Neuronal stem cell (in vitro differentiated cells): Measurements from ENCODE around the gene CELA2A.

Source experiments
- DNase-seq: peaks from one replicate; pipeline ENCODE4 v3.0.0-alpha.2; 2013; ENCODE audit warnings: low spot score
- H2AFZ ChIP-seq: one replicate; pipeline ENCODE4 v1.6.1; 2013; ENCODE audit warnings: mild to moderate bottlenecking, low read length, inconsistent platforms
- H2AK5ac ChIP-seq: 2 replicates; pipeline ENCODE4 v1.6.1; 2013; ENCODE audit warnings: low read depth, mild to moderate bottlenecking, inconsistent platforms, low read length, moderate library complexity, mixed read lengths
- H2BK120ac ChIP-seq: 2 replicates; pipeline ENCODE4 v1.6.1; 2013; ENCODE audit warnings: low read depth, mild to moderate bottlenecking, inconsistent platforms, low read length, moderate library complexity, mixed read lengths
- H2BK12ac ChIP-seq: one replicate; pipeline ENCODE4 v1.6.1; 2013; ENCODE audit warnings: low read length, inconsistent platforms
- H2BK15ac ChIP-seq: 2 replicates; pipeline ENCODE4 v1.6.1; 2013; ENCODE audit warnings: mild to moderate bottlenecking, low read length, inconsistent platforms, mixed read lengths
- H2BK5ac ChIP-seq: one replicate; pipeline ENCODE4 v1.6.1; 2013; ENCODE audit warnings: inconsistent platforms, mild to moderate bottlenecking, low read length, moderate library complexity
- H3K14ac ChIP-seq: one replicate; pipeline ENCODE4 v1.6.1; 2013; ENCODE audit warnings: low read length, inconsistent platforms
- H3K18ac ChIP-seq: 2 replicates; pipeline ENCODE4 v1.6.1; 2013; ENCODE audit warnings: low read length, inconsistent platforms
- H3K23ac ChIP-seq: 2 replicates; pipeline ENCODE4 v1.6.1; 2013; ENCODE audit warnings: low read depth, mild to moderate bottlenecking, mixed read lengths, low read length, inconsistent platforms; ENCODE audit not compliant: poor library complexity
- H3K27ac ChIP-seq: replicated peaks from 3 replicates; pipeline ENCODE4 v1.5.1; 2013; ENCODE audit warnings: low read length, inconsistent platforms
- H3K27me3 ChIP-seq, 3 experiments: 2 replicates each; pipeline ENCODE4 v1.6.1; 2013; ENCODE audit warnings: low read length in 3 of 3, mild to moderate bottlenecking in 2 of 3, inconsistent platforms in 1 of 3, low read depth in 1 of 3, mixed read lengths in 1 of 3, moderate library complexity in 1 of 3; ENCODE audit not compliant: control insufficient read depth in 3 of 3, insufficient read depth in 3 of 3
- H3K36me3 ChIP-seq, 2 donors: replicated peaks in 1 of 2; 2 replicates each; pipeline ENCODE4 v1.6.1; 2013; ENCODE audit warnings: low read length in 2 of 2; ENCODE audit not compliant: control insufficient read depth in 2 of 2, insufficient read depth in 2 of 2
- H3K4ac ChIP-seq: 2 replicates; pipeline ENCODE4 v1.6.1; 2013; ENCODE audit warnings: inconsistent platforms, mild to moderate bottlenecking, low read length, moderate library complexity
- H3K4me1 ChIP-seq, 2 donors: 1 replicate in 1 of 2; 2 replicates in 1 of 2; pipeline ENCODE4 v1.6.1; 2013; ENCODE audit warnings: low read length in 2 of 2, low read depth in 1 of 2; ENCODE audit not compliant: control insufficient read depth in 2 of 2, insufficient read depth in 1 of 2
- H3K4me2 ChIP-seq: one replicate; pipeline ENCODE4 v1.6.1; 2013; ENCODE audit warnings: mild to moderate bottlenecking, low read length, inconsistent platforms; ENCODE audit not compliant: insufficient read depth, poor library complexity, severe bottlenecking
- H3K4me3 ChIP-seq, 2 donors: 2 replicates each; pipeline ENCODE4 v1.5.1; 2013; ENCODE audit warnings: low read length in 2 of 2, mild to moderate bottlenecking in 2 of 2, inconsistent platforms in 1 of 2, moderate library complexity in 1 of 2
- H3K79me1 ChIP-seq: one replicate; pipeline ENCODE4 v1.6.1; 2013; ENCODE audit warnings: low read depth, mild to moderate bottlenecking, inconsistent platforms, low read length, moderate library complexity
- H3K9ac ChIP-seq: one replicate; pipeline ENCODE4 v1.6.1; 2013; ENCODE audit warnings: mild to moderate bottlenecking, low read depth, low read length, inconsistent platforms; ENCODE audit not compliant: poor library complexity
- H3K9me3 ChIP-seq, 2 donors: replicated peaks in 1 of 2; 2 replicates each; pipeline versions ENCODE3 to v1.6.1; 2013; ENCODE audit warnings: low read length in 2 of 2, mild to moderate bottlenecking in 2 of 2, inconsistent platforms in 1 of 2, low read depth in 1 of 2, mixed read lengths in 1 of 2, moderate library complexity in 1 of 2; ENCODE audit not compliant: control insufficient read depth in 2 of 2, insufficient read depth in 1 of 2
- H4K8ac ChIP-seq: one replicate; pipeline ENCODE4 v1.6.1; 2013; ENCODE audit warnings: low read depth, mild to moderate bottlenecking, inconsistent platforms, low read length, moderate library complexity
- H4K91ac ChIP-seq: one replicate; pipeline ENCODE4 v1.6.1; 2013; ENCODE audit warnings: low read length, low read depth, mild to moderate bottlenecking, inconsistent platforms; ENCODE audit not compliant: poor library complexity
- WGBS, 2 donors: extraction: QIAGEN DNeasy Blood & Tissue Kit; methylation state at CpG; one replicate each; pipeline ENCODE4 v1.1.7; 2013; ENCODE audit warnings: missing lambda C conversion rate in 2 of 2, mixed read lengths in 1 of 2; ENCODE audit not compliant: insufficient read length in 2 of 2, insufficient replicate concordance in 1 of 2; ENCODE audit errors: extremely low coverage in 2 of 2; 5-methylcytosine and 5-hydroxymethylcytosine counted together

The CELA2A gene

DNA sequence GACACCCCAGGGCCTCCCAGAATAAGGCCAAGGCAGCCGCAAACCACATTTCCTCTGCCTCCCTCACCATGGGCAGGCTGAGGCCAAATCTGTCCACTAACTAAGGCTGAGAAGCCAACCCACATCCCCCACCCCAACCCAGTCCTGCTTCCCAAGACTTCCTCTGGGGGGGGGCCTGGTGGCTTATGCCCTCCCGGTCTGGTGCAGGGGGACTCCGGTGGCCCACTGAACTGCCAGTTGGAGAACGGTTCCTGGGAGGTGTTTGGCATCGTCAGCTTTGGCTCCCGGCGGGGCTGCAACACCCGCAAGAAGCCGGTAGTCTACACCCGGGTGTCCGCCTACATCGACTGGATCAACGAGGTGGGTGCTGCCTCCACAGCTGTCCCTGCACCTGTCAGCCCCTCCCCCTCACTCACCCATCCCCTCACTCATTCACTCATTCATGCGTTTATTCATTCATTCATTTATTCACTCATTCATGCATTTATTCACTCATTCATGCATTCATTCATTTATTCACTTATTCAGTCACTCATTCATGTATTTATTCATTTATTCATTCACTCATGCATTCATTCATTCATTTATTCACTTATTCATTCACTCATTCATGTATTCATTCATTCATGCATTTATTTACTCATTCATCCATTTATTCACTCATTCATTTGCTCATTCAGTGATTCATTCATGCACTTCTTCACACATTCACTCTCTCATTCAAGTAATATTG, 11.0 kb upstream of the CELA2A start:
- Histone ChIP-seq H3K9me3 (peaks cover 0 to 4% of the 10 kb centered on the region in 2 donors), H3K9ac (no peak overlapping the region), H3K79me1 (no peaks in the 10 kb centered on the region), H3K27me3 (peaks cover 0 to 22% (median 0%) of the 10 kb centered on the region in 3 experiments), H2BK5ac (no peak overlapping the region), H3K36me3 (no peaks in the 10 kb centered on the region), H4K91ac (no peak overlapping the region), H3K4ac (no peak overlapping the region), H3K4me3 (peak overlapping the region in 1 of 2 donors; percentile 42), H3K18ac (peak overlapping the region; percentile 33), H2AK5ac (peak overlapping the region; percentile 0), H4K8ac (no peak overlapping the region), H3K14ac (peak overlapping the region; percentile 79), H3K23ac (no peak overlapping the region), H2BK120ac (no peak overlapping the region), H2AFZ (no peak overlapping the region), H3K4me2 (no peak overlapping the region), H3K27ac (no peak overlapping the region), H3K4me1 (no peaks in the 10 kb centered on the region), H2BK12ac (no peak overlapping the region), H2BK15ac (no peak overlapping the region)
- no CpG with 5 or more reads among the region's 14 CpGs for WGBS, 2 donors
- no peak for DNase-seq

DNA sequence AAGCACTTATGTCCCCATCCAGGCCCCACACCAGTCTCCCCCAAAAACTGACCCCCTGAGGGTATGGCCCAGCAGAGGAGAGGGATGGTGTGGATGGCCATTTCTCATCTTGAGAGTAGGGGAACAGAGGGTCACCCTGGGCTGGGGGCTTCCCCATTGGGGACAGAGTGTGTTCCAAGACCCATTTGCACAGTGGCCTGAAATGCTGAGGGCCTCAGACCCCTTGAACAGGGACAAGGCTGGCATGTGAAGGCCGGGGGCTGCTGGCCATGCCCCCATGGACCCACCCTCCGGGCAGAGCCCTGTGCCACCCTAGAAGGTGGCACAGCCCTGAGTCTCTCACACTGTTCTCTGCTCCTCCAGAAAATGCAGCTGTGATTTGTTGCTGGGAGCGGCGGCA, 10.3 kb upstream of the CELA2A start:
- no peak overlapping the region for H4K8ac ChIP-seq
- no peak overlapping the region for H3K4me2 ChIP-seq
- H3K79me1 ChIP-seq = no peaks in the 10 kb centered on the region
- peaks cover 0 to 22% (median 0%) of the 10 kb centered on the region in 3 experiments for H3K27me3 ChIP-seq
- H3K4me1 ChIP-seq = no peaks in the 10 kb centered on the region
- no peaks in the 10 kb centered on the region for H3K36me3 ChIP-seq
- no CpG with 5 or more reads among the region's 4 CpGs for WGBS, 2 donors
- H4K91ac ChIP-seq = no peak overlapping the region
- no peak overlapping the region for H3K27ac ChIP-seq
- H2AK5ac ChIP-seq = no peak overlapping the region
- H2BK5ac ChIP-seq = no peak overlapping the region
- H3K9me3 ChIP-seq = peaks cover 0 to 8% of the 10 kb centered on the region in 2 donors
- DNase-seq = no peak
- no peak overlapping the region for H2BK120ac ChIP-seq
- H3K4me3 ChIP-seq = no peak overlapping the region
- no peak overlapping the region for H3K23ac ChIP-seq
- H3K4ac ChIP-seq = no peak overlapping the region
- no peak overlapping the region for H2BK12ac ChIP-seq
- H3K14ac ChIP-seq = no peak overlapping the region
- no peak overlapping the region for H3K18ac ChIP-seq
- no peak overlapping the region for H2AFZ ChIP-seq
- H3K9ac ChIP-seq = no peak overlapping the region
- no peak overlapping the region for H2BK15ac ChIP-seq

DNA sequence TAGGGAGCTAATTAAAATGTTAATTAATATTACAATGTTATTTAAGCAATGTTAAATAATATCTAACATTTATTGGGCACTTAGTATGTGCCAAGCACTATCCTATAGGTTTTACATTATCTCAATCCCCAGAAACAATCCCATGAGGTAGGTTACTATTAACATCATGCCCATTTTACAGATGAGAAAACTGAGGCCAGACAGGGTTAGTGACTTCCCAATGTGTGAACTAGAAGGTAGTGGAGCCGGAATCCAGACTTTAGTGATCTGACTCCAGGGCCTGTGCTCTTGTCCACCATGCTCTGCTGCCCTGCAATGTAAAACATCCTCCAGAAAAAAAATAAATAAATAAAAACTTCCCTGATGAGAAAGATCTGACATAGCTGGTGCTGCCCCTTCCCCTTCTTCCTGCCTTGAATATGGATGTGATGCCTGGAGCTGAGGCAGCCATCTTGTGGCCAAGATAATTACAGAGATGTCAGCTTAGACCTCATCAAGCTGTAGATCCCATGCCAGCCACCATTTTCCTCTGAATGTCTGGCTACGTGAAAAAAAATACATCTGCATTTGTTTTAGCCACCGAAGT, 7.6 kb upstream of the CELA2A start:
- Histone ChIP-seq H3K27ac (no peak overlapping the region), H2BK12ac (no peak overlapping the region), H3K14ac (no peak overlapping the region), H3K23ac (no peak overlapping the region), H2BK15ac (no peak overlapping the region), H3K9ac (no peak overlapping the region), H3K4me3 (no peak overlapping the region), H2AK5ac (no peak overlapping the region), H3K18ac (no peak overlapping the region), H4K8ac (no peak overlapping the region), H3K4ac (no peak overlapping the region), H3K36me3 (no peaks in the 10 kb centered on the region), H4K91ac (no peak overlapping the region), H2BK120ac (no peak overlapping the region), H3K9me3 (peaks cover 3 to 8% of the 10 kb centered on the region in 2 donors), H2AFZ (no peak overlapping the region), H2BK5ac (no peak overlapping the region), H3K4me1 (no peaks in the 10 kb centered on the region), H3K4me2 (no peak overlapping the region), H3K27me3 (peaks cover 0 to 7% (median 0%) of the 10 kb centered on the region in 3 experiments), H3K79me1 (no peaks in the 10 kb centered on the region)
- no CpG with 5 or more reads among the region's 3 CpGs for WGBS, 2 donors
- DNase-seq = no peak

DNA sequence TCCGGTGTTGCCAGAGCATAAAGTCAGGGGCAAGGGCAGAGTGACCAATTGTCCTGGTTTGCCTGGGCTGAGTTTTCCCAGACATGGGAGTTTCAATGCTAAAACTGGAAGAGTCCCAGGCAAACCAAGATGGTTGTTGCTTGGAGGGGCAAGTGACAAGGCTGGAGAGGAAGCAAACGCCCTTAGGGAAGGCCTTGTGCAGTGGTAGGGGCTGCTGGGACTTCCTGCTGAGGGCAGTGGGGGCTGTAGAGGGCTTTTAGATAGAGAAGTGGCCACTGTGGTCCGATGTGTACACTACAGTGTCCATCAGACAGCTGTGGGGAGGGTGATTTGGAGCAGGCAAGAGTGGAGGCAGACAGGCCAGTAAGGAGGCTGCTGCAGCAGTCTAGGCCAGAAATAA, 7.0 kb upstream of the CELA2A start:
- Histone ChIP-seq H3K4ac (no peak overlapping the region), H3K27me3 (peaks cover 0 to 7% (median 0%) of the 10 kb centered on the region in 3 experiments), H2BK12ac (no peak overlapping the region), H2AK5ac (no peak overlapping the region), H4K91ac (no peak overlapping the region), H3K4me3 (no peak overlapping the region), H2BK120ac (no peak overlapping the region), H3K23ac (no peak overlapping the region), H2BK5ac (no peak overlapping the region), H3K14ac (no peak overlapping the region), H3K9ac (no peak overlapping the region), H3K27ac (no peak overlapping the region), H3K4me2 (no peak overlapping the region), H2AFZ (no peak overlapping the region), H4K8ac (no peak overlapping the region), H2BK15ac (no peak overlapping the region), H3K79me1 (no peaks in the 10 kb centered on the region), H3K18ac (no peak overlapping the region), H3K9me3 (peaks cover 3 to 8% of the 10 kb centered on the region in 2 donors), H3K36me3 (no peaks in the 10 kb centered on the region), H3K4me1 (no peaks in the 10 kb centered on the region)
- DNase-seq = no peak
- no CpG with 5 or more reads among the region's 3 CpGs for WGBS, 2 donors
